ENCODE results near the gene ATXN7L1.

The ATXN7L1 gene

GRCh38 chr7:105874055-105874454 is 2.3 kb downstream of the ATXN7L1 start:
- DNase-seq (ENCODE audit: insufficient read length) (no peak), FAIRE-seq (no peak)
- no peak for TF ChIP-seq TAF1 (IDR thresholded peaks at IDR 0.05; ENCODE audit: borderline replicate concordance, low read depth, low read length)
- no peak for TF ChIP-seq POLR2A (IDR thresholded peaks at IDR 0.05; ENCODE audit: low read depth, low read length)
- no peak for TF ChIP-seq POLR2AphosphoS5 (IDR thresholded peaks at IDR 0.05; ENCODE audit: low read depth, low read length)

- no peak for FAIRE-seq
- TF ChIP-seq TAF1 (IDR thresholded peaks at IDR 0.05; ENCODE audit: borderline replicate concordance, low read depth, low read length) = no peak
- no peak for TF ChIP-seq POLR2A (IDR thresholded peaks at IDR 0.05; ENCODE audit: low read depth, low read length)
- TF ChIP-seq POLR2AphosphoS5 (IDR thresholded peaks at IDR 0.05; ENCODE audit: low read depth, low read length) = no peak
- no peak for DNase-seq (ENCODE audit: insufficient read length)
Measured at GRCh38 chr7:105872491-105872890, 3.9 kb downstream of the ATXN7L1 start.

DNA sequence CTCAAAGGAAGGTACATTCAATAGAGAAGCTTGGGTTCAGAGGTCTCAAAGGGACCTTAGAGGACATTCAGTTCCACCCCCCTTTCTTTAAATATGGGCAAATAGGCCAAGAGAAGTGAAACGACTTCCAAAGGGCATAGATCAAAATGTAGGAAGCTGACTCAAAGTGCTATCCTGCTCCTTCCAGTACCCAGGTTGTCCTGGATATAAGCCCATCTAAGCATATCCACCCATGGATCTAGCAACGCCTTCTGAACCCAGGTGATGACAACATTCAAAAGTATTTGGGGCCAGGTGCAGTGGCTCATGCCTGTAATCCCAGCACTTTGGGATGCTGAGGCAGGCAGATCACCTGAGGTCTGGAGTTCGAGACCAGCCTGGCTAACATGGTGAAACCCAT is 5.3 kb downstream of the ATXN7L1 start:
- no peak for FAIRE-seq
- TF ChIP-seq TAF1 (IDR thresholded peaks at IDR 0.05; ENCODE audit: borderline replicate concordance, low read depth, low read length) (no peak), POLR2AphosphoS5 (IDR thresholded peaks at IDR 0.05; ENCODE audit: low read depth, low read length) (no peak), POLR2A (IDR thresholded peaks at IDR 0.05; ENCODE audit: low read depth, low read length) (no peak)
- no peak for DNase-seq (ENCODE audit: insufficient read length)

DNA sequence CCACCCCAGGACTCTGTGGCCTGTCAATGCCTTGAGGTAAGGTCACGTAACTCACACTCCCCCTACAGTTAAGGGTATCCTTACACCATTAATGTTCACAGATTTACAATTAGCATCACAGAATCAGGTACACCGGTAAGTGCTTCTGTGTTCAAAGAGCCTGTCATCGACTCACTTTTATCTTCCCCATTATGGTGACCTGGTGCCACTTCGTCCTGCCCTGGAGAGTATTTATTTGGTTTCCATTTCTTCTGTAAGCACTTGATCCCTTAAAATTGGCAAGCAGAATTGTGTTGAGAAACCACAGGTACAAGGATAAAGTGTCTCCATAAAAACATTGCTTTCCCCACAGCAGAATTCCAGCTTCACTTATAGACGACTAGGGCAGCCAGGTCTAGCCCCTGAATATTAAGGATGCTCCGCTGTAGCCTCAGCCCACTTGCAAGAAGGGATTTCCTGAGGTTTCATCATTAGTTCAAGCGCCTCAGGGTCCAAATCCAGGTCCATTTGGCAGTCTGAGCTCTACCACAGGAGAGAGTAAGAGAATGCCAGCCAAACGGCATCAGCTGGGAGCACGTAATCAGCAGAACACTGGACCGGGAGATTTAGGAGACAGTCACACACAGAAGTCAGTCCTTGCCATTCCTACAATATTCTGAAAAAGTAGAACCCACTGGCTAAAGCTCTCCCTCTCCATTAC is 10.1 kb downstream of the ATXN7L1 start:
- no peak for DNase-seq (ENCODE audit: insufficient read length)
- no peak for FAIRE-seq
- TF ChIP-seq POLR2A (IDR thresholded peaks at IDR 0.05; ENCODE audit: low read depth, low read length) (no peak), POLR2AphosphoS5 (IDR thresholded peaks at IDR 0.05; ENCODE audit: low read depth, low read length) (no peak), TAF1 (IDR thresholded peaks at IDR 0.05; ENCODE audit: borderline replicate concordance, low read depth, low read length) (no peak)

DNA sequence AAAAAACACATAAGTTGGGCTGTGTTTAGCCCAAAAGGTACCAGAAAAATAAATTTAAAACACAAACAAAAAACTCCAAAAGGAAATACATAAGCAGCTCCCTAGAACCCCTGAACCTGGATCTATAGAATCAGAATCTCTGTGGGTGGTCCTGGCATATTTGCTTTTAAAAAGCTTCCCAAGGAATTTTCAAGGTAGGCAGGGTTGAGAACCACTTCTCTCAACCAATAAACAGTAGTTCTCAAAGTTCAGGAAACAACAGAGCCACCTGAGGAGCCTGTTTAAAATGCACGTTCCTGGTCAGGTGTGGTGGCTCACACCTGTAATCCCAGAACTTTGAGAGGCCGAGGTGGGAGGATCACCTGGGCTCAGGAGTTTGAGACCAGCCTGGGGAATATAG is 12.5 kb downstream of the ATXN7L1 start:
- TF ChIP-seq POLR2A (IDR thresholded peaks at IDR 0.05; ENCODE audit: low read depth, low read length) (no peak), POLR2AphosphoS5 (IDR thresholded peaks at IDR 0.05; ENCODE audit: low read depth, low read length) (no peak), TAF1 (IDR thresholded peaks at IDR 0.05; ENCODE audit: borderline replicate concordance, low read depth, low read length) (no peak)
- DNase-seq (ENCODE audit: insufficient read length) (no peak), FAIRE-seq (no peak)

- FAIRE-seq (no peak), DNase-seq (ENCODE audit: insufficient read length) (no peak)
- no peak for TF ChIP-seq TAF1 (IDR thresholded peaks at IDR 0.05; ENCODE audit: borderline replicate concordance, low read depth, low read length)
- TF ChIP-seq POLR2AphosphoS5 (IDR thresholded peaks at IDR 0.05; ENCODE audit: low read depth, low read length) = no peak
- no peak for TF ChIP-seq POLR2A (IDR thresholded peaks at IDR 0.05; ENCODE audit: low read depth, low read length)
Measured at GRCh38 chr7:105862770-105863169, 13.6 kb downstream of the ATXN7L1 start.

GRCh38 chr7:105862276-105862675 is 14.1 kb downstream of the ATXN7L1 start:
- FAIRE-seq (no peak), DNase-seq (ENCODE audit: insufficient read length) (no peak)
- TF ChIP-seq POLR2AphosphoS5 (IDR thresholded peaks at IDR 0.05; ENCODE audit: low read depth, low read length) (no peak), POLR2A (IDR thresholded peaks at IDR 0.05; ENCODE audit: low read depth, low read length) (no peak), TAF1 (IDR thresholded peaks at IDR 0.05; ENCODE audit: borderline replicate concordance, low read depth, low read length) (no peak)

GRCh38 chr7:105861224-105861623 is 15.2 kb downstream of the ATXN7L1 start:
- no peak for FAIRE-seq
- DNase-seq (ENCODE audit: insufficient read length) = no peak
- TF ChIP-seq POLR2AphosphoS5 (IDR thresholded peaks at IDR 0.05; ENCODE audit: low read depth, low read length) = no peak
- TF ChIP-seq POLR2A (IDR thresholded peaks at IDR 0.05; ENCODE audit: low read depth, low read length) = no peak
- TF ChIP-seq TAF1 (IDR thresholded peaks at IDR 0.05; ENCODE audit: borderline replicate concordance, low read depth, low read length) = no peak

GRCh38 chr7:105860793-105861192 is 15.6 kb downstream of the ATXN7L1 start:
- no peak for TF ChIP-seq TAF1 (IDR thresholded peaks at IDR 0.05; ENCODE audit: borderline replicate concordance, low read depth, low read length)
- TF ChIP-seq POLR2AphosphoS5 (IDR thresholded peaks at IDR 0.05; ENCODE audit: low read depth, low read length) = no peak
- no peak for TF ChIP-seq POLR2A (IDR thresholded peaks at IDR 0.05; ENCODE audit: low read depth, low read length)
- no peak for DNase-seq (ENCODE audit: insufficient read length)
- no peak for FAIRE-seq

GRCh38 chr7:105857009-105857952 is 19.1 kb downstream of the ATXN7L1 start:
- FAIRE-seq = no peak
- TF ChIP-seq POLR2AphosphoS5 (IDR thresholded peaks at IDR 0.05; ENCODE audit: low read depth, low read length) (no peak), TAF1 (IDR thresholded peaks at IDR 0.05; ENCODE audit: borderline replicate concordance, low read depth, low read length) (no peak), POLR2A (IDR thresholded peaks at IDR 0.05; ENCODE audit: low read depth, low read length) (no peak)
- no peak for DNase-seq (ENCODE audit: insufficient read length)

GRCh38 chr7:105854498-105854897 is 21.9 kb downstream of the ATXN7L1 start:
- FAIRE-seq (no peak), DNase-seq (ENCODE audit: insufficient read length) (no peak)
- no peak for TF ChIP-seq TAF1 (IDR thresholded peaks at IDR 0.05; ENCODE audit: borderline replicate concordance, low read depth, low read length)
- TF ChIP-seq POLR2A (IDR thresholded peaks at IDR 0.05; ENCODE audit: low read depth, low read length) = no peak
- TF ChIP-seq POLR2AphosphoS5 (IDR thresholded peaks at IDR 0.05; ENCODE audit: low read depth, low read length) = no peak
